ENCODE data around the gene MUC5B. TPM values are rescaled to one million over a fixed set of nuclear protein-coding genes. Genes with fewer than 3 reads are reported as not detected.

Gene MUC5B
- total and polyA plus RNA-seq, 2 of the 13 experiments (the other 11 are each of a cell fraction or from before 2014, with no cell fraction given): 0.01 TPM; not detected in 1

- Histone ChIP-seq H3K36me3 (replicated peaks in 1 of 2; ENCODE audit: control insufficient read depth in 1 of 2, insufficient read depth in 2 of 2, low read length in 2 of 2) (no peaks in the 10 kb centered on the region), H3K79me2 (ENCODE audit: insufficient read depth, low read length) (no peaks in the 10 kb centered on the region), H3K4me2 (ENCODE audit: low read depth, low read length) (no peak overlapping the region), H3K27me3 (ENCODE audit: control insufficient read depth in 1 of 2, insufficient read depth in 2 of 2, low read length in 2 of 2) (peaks cover 3 to 36% of the 10 kb centered on the region in 2 experiments; a peak in 4 of 5 replicates), H3K27ac (ENCODE audit: extremely low read length, insufficient read depth, low read length) (no peak overlapping the region), H3K4me1 (ENCODE audit: insufficient read depth, low read length) (no peaks in the 10 kb centered on the region), H3K4me3 (replicated peaks in 1 of 3; ENCODE audit: insufficient read depth in 1 of 3, low read depth in 2 of 3, low read length in 3 of 3) (no peak overlapping the region), H3K9ac (ENCODE audit: insufficient read depth, low read depth, low read length) (no peak overlapping the region), H3K9me3 (ENCODE audit: low read length) (no peaks in the 10 kb centered on the region), H2AFZ (ENCODE audit: low read length) (no peak overlapping the region), H4K20me1 (ENCODE audit: insufficient read depth, low read length) (no peaks in the 10 kb centered on the region)
- 19% methylated on average over 7 of the region's 29 CpGs for WGBS (ENCODE audit: low lambda C conversion rate)
- no peak for FAIRE-seq
- CTCF ChIA-PET (ENCODE audit: low intra/inter-chr PET ratio, low total read pairs): no interaction called here
- in situ Hi-C loops (cut with HindIII; ENCODE audit: extremely low pct_ligation_motif_present, low pct_unique_long_range_greater_than_20kb) (no loop called here), intact Hi-C loops (cut with micrococcal nuclease; ENCODE audit: unreplicated experiment) (no loop called here)
- ATAC-seq: no peak
- TF ChIP-seq SRSF4 (IDR thresholded peaks at IDR 0.05; ENCODE audit: low read depth, low read length, poor library complexity, severe bottlenecking): no peak
- no peak for TF ChIP-seq SMAD1 (CRISPR knock-in tag; IDR thresholded peaks at IDR 0.05; ENCODE audit: borderline replicate concordance, low read depth)
- TF ChIP-seq ZNF576 (CRISPR knock-in tag; IDR thresholded peaks at IDR 0.05): no peak
- no peak for TF ChIP-seq SIX1 (CRISPR knock-in tag; IDR thresholded peaks at IDR 0.05; ENCODE audit: borderline replicate concordance)
- no peak for TF ChIP-seq FLYWCH1 (CRISPR knock-in tag; IDR thresholded peaks at IDR 0.05)
- POLR2A ChIA-PET: no interaction called here
- DNase-seq (ENCODE audit: low spot score): no peak
- BruUV-seq (replicated peaks): no TSS peak
Observed at GRCh38 chr11:1178906-1179305, 44.0 kb upstream of the MUC5B start.

- H3K79me2 ChIP-seq (ENCODE audit: insufficient read depth, low read length): no peaks in the 10 kb centered on the region
- in situ Hi-C loops (cut with HindIII; ENCODE audit: extremely low pct_ligation_motif_present, low pct_unique_long_range_greater_than_20kb) (no loop called here), intact Hi-C loops (cut with micrococcal nuclease; ENCODE audit: unreplicated experiment) (no loop called here)
- H3K4me1 ChIP-seq (ENCODE audit: insufficient read depth, low read length): no peaks in the 10 kb centered on the region
- DNase-seq (ENCODE audit: low spot score) (no peak), FAIRE-seq (no peak), ATAC-seq (no peak)
- H2AFZ ChIP-seq (ENCODE audit: low read length): no peak overlapping the region
- H3K4me3 ChIP-seq (replicated peaks in 1 of 3; ENCODE audit: insufficient read depth in 1 of 3, low read depth in 2 of 3, low read length in 3 of 3): no peak overlapping the region
- no peaks in the 10 kb centered on the region for H3K9me3 ChIP-seq (ENCODE audit: low read length)
- ChIA-PET CTCF (ENCODE audit: low intra/inter-chr PET ratio, low total read pairs) (no interaction called here), POLR2A (no interaction called here)
- no peak overlapping the region for H3K9ac ChIP-seq (ENCODE audit: insufficient read depth, low read depth, low read length)
- 13% methylated on average over 1 of the region's 17 CpGs for WGBS (ENCODE audit: low lambda C conversion rate)
- H3K27me3 ChIP-seq (ENCODE audit: control insufficient read depth in 1 of 2, insufficient read depth in 2 of 2, low read length in 2 of 2): peaks cover 3 to 36% of the 10 kb centered on the region in 2 experiments; a peak in 4 of 5 replicates
- H3K36me3 ChIP-seq (replicated peaks in 1 of 2; ENCODE audit: control insufficient read depth in 1 of 2, insufficient read depth in 2 of 2, low read length in 2 of 2): no peaks in the 10 kb centered on the region
- H3K4me2 ChIP-seq (ENCODE audit: low read depth, low read length): no peak overlapping the region
- H4K20me1 ChIP-seq (ENCODE audit: insufficient read depth, low read length): no peaks in the 10 kb centered on the region
- no peak overlapping the region for H3K27ac ChIP-seq (ENCODE audit: extremely low read length, insufficient read depth, low read length)
- no TSS peak for BruUV-seq (replicated peaks)
- TF ChIP-seq PCBP1 (IDR thresholded peaks at IDR 0.05; ENCODE audit: borderline replicate concordance, low read depth, low read length) (no peak), ZNF3 (CRISPR knock-in tag; IDR thresholded peaks at IDR 0.05) (no peak), KAT7 (CRISPR knock-in tag; IDR thresholded peaks at IDR 0.05; ENCODE audit: borderline replicate concordance) (no peak), TERF1 (CRISPR knock-in tag; IDR thresholded peaks at IDR 0.05) (no peak)
Observed at GRCh38 chr11:1179641-1180040, 43.2 kb upstream of the MUC5B start.

Measured in HepG2 (cell line).